Choroid plexus epithelial cell (primary cell): ENCODE data around the gene CSNK2A2.
A peak's percentile ranks its signal among the peaks of the same experiment; 100 is the strongest.

Experiments
- DNase-seq: peaks from one replicate; pipeline ENCODE4 v3.0.0-alpha.2; 2010; ENCODE audit warnings: low read depth
- H3K4me3 ChIP-seq: 2 replicates; pipeline ENCODE4 v1.5.1; 2011; ENCODE audit warnings: low read depth, mild to moderate bottlenecking, control low read depth, low read length, moderate library complexity
- TF ChIP-seq, protein P1 (sequence below): conservative IDR thresholded peaks from 2 replicates; pipeline ENCODE4 v1.5.1; 2011; ENCODE audit warnings: low read depth, mild to moderate bottlenecking, control low read depth, inconsistent platforms, low read length, moderate library complexity

CSNK2A2 gene

DNA sequence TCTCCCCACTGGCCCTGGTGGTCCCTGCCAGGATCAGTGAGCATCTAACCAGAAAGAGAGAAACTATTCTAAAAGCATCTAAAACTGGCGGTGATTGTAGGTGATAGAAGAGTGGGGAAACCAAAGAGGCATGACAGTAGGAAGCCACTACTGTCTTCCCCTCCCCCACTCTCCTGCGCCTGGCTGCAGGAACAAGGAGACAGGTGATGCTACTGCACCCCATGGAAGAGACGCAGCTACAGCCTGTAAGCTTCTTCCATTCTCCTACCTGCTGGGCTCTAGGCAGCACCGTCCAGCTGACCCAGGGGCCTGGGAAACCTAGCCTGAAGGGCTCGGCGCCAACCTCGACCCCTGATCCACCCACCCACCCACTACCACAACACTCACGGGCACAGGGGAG is 32.4 kb upstream of the CSNK2A2 start:
- no peak for DNase-seq
- TF ChIP-seq, protein P1, sequence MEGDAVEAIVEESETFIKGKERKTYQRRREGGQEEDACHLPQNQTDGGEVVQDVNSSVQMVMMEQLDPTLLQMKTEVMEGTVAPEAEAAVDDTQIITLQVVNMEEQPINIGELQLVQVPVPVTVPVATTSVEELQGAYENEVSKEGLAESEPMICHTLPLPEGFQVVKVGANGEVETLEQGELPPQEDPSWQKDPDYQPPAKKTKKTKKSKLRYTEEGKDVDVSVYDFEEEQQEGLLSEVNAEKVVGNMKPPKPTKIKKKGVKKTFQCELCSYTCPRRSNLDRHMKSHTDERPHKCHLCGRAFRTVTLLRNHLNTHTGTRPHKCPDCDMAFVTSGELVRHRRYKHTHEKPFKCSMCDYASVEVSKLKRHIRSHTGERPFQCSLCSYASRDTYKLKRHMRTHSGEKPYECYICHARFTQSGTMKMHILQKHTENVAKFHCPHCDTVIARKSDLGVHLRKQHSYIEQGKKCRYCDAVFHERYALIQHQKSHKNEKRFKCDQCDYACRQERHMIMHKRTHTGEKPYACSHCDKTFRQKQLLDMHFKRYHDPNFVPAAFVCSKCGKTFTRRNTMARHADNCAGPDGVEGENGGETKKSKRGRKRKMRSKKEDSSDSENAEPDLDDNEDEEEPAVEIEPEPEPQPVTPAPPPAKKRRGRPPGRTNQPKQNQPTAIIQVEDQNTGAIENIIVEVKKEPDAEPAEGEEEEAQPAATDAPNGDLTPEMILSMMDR: no peak

DNA sequence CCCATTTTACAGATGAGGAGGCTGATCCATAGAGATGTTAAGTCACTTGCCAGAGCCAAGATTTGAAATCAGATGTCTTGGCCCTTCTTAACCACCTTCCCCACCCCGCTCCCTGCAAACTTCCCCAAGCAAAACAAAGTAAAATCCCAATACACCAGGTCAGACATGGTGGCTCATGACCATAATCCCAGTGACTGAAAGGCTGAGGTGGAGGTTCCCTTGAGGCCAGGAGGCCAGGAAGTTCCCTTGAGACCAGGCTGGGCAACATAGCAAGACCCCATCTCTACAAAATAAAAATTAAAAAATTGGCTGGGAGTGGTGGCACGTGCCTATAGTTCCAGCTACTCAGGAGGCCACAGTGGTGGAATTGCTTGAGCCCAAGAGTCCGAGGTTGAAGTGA is 28.9 kb upstream of the CSNK2A2 start:
- H3K4me3 ChIP-seq: no peak overlapping the region
- DNase-seq: no peak
- TF ChIP-seq, protein P1: no peak

More for the DNA sequence above, 32.4 kb upstream of the CSNK2A2 start:
- H3K4me3 ChIP-seq: no peak overlapping the region

- TF ChIP-seq, protein P1: no peak
- no peak overlapping the region for H3K4me3 ChIP-seq
- no peak for DNase-seq
Measured at GRCh38 chr16:58225965-58226602, 28.2 kb upstream of the CSNK2A2 start.

- TF ChIP-seq, protein P1: no peak
- peak; percentile 45 for DNase-seq
Measured at GRCh38 chr16:58222532-58223316, 24.8 kb upstream of the CSNK2A2 start.

GRCh38 chr16:58219432-58219831 is 21.5 kb upstream of the CSNK2A2 start:
- no peak overlapping the region for H3K4me3 ChIP-seq
- TF ChIP-seq, protein P1: no peak
- no peak for DNase-seq

More at GRCh38 chr16:58222532-58223316, 24.8 kb upstream of the CSNK2A2 start:
- no peak overlapping the region for H3K4me3 ChIP-seq

- DNase-seq: no peak
- H3K4me3 ChIP-seq: no peak overlapping the region
- TF ChIP-seq, protein P1: no peak
Measured at GRCh38 chr16:58218786-58219185, 20.9 kb upstream of the CSNK2A2 start.
